Thoracic aorta (tissue), 2 donors: ENCODE measurements around the gene RUNX1. TPM values are rescaled to one million over a fixed set of nuclear protein-coding genes. Genes with fewer than 3 reads are reported as not detected.

Source experiments
- ATAC-seq: fragments of 150-250 bp; one replicate; pipeline ENCODE4 v1.8.0; 2017; ENCODE audit warnings: low read depth; ENCODE audit not compliant: insufficient number of reproducible peaks, low FRiP score
- DNase-seq: peaks from one replicate; pipeline ENCODE4 v3.0.0-alpha.2; 2020; ENCODE audit warnings: low spot score
- H3K27ac ChIP-seq, 2 donors: fragments of 200-600 bp; sonication (generic); 1 replicate in 1 of 2; 2 replicates in 1 of 2; pipeline ENCODE4 v1.5.1; 2016; ENCODE audit warnings: mild to moderate bottlenecking in 2 of 2, moderate library complexity in 2 of 2
- H3K27me3 ChIP-seq: fragments of 200-600 bp; sonication (generic); replicated peaks from 2 replicates; pipeline ENCODE4 v1.6.0; 2016; ENCODE audit warnings: mild to moderate bottlenecking; ENCODE audit not compliant: insufficient read depth
- H3K36me3 ChIP-seq: fragments of 200-600 bp; sonication (generic); one replicate; pipeline ENCODE4 v1.5.1; 2016
- H3K4me1 ChIP-seq, 2 donors: fragments of 200-600 bp; sonication (generic); 1 replicate in 1 of 2; 2 replicates in 1 of 2; pipeline versions ENCODE4 v1.5.1 to v1.6.0; 2016; ENCODE audit warnings: low read depth in 2 of 2, mild to moderate bottlenecking in 1 of 2; ENCODE audit not compliant: control insufficient read depth in 1 of 2
- H3K4me3 ChIP-seq: fragments of 200-600 bp; sonication (generic); 2 replicates; pipeline ENCODE4 v1.5.1; 2016; ENCODE audit warnings: mild to moderate bottlenecking
- H3K9me3 ChIP-seq: fragments of 200-600 bp; sonication (generic); 2 replicates; pipeline ENCODE4 v1.5.1; 2016
- CTCF ChIP-seq: fragments of 200-600 bp; sonication (generic); IDR thresholded peaks from one replicate; pipeline ENCODE4 v1.5.1; 2019; ENCODE audit warnings: antibody characterized with exemption
- total RNA-seq, 2 donors: library from RNA; depleted of rRNA; stranded (reverse); fragments of >200 nt; gene quantifications; one replicate each; pipeline versions ENCODE4 v1.1.0 to v1.2.3, GENCODE V29; 2016

RUNX1 gene
- total RNA-seq, 2 donors from 2014 or later = 47.4 to 64.7 TPM

GRCh38 chr21:34826836-34827235, 222.3 kb downstream of the RUNX1 start:
- no peak for TF ChIP-seq CTCF
- ATAC-seq (no peak), DNase-seq (no peak)
- no peaks in the 10 kb centered on the region for H3K4me1 ChIP-seq
- H3K4me3 ChIP-seq = no peak overlapping the region
- no peak overlapping the region for H3K27ac ChIP-seq
- H3K27me3 ChIP-seq = no peaks in the 10 kb centered on the region
- H3K36me3 ChIP-seq = no peaks in the 10 kb centered on the region
- H3K9me3 ChIP-seq = no peaks in the 10 kb centered on the region

- Histone ChIP-seq H3K36me3 (no peaks in the 10 kb centered on the region), H3K4me1 (no peaks in the 10 kb centered on the region), H3K27me3 (no peaks in the 10 kb centered on the region), H3K9me3 (no peaks in the 10 kb centered on the region), H3K4me3 (no peak overlapping the region), H3K27ac (no peak overlapping the region)
- DNase-seq = no peak
- ATAC-seq = no peak
- no peak for TF ChIP-seq CTCF
Measured at GRCh38 chr21:34825948-34826548, 223.1 kb downstream of the RUNX1 start.

DNA sequence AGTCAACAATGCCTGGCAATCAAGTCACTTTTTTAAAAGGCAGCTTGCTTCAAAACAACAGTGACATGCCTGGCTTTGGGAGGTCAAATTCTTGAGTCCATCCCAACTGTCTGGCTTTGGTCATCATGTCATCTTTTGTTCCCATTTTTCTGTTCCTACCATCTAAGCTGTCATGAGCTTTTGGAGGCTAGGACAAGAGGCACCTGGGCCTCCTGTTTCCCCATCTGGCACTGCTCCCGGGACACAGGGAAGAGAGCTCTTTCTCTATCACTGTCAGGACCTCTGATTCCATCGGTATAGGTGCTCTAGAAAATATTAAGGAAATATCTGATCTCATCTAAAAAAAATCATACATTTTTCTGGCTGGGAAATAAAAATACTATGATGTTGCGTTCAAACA, 224.0 kb downstream of the RUNX1 start:
- no peak overlapping the region for H3K4me3 ChIP-seq

DNA sequence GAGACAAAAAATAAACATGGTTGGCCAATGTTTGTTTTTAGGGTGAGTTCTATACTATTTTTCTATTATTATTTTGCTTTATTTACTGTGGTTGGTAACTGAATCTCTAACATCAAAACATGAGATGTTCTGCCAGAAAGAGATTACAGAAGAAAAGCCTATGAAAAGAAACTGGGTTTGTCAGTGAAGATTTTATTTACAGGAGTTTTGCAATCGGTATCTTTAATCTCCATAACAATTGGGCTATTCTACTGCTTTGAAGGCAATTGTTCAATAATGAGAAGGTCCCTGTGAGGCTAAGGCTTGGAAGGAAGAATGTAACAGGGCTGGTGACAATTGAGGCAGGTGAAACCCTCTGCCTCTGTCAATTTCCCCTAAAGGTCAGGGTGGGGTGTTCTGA, 224.8 kb downstream of the RUNX1 start:
- Histone ChIP-seq H3K4me3 (no peak overlapping the region), H3K4me1 (no peaks in the 10 kb centered on the region), H3K27ac (no peak overlapping the region), H3K27me3 (no peaks in the 10 kb centered on the region), H3K36me3 (no peaks in the 10 kb centered on the region), H3K9me3 (no peaks in the 10 kb centered on the region)
- DNase-seq = no peak
- TF ChIP-seq CTCF = no peak
- no peak for ATAC-seq

More for the DNA sequence above, 224.0 kb downstream of the RUNX1 start:
- no peak for TF ChIP-seq CTCF
- Histone ChIP-seq H3K4me1 (no peaks in the 10 kb centered on the region), H3K9me3 (no peaks in the 10 kb centered on the region), H3K27me3 (no peaks in the 10 kb centered on the region), H3K36me3 (no peaks in the 10 kb centered on the region), H3K27ac (no peak overlapping the region)
- DNase-seq (no peak), ATAC-seq (no peak)

DNA sequence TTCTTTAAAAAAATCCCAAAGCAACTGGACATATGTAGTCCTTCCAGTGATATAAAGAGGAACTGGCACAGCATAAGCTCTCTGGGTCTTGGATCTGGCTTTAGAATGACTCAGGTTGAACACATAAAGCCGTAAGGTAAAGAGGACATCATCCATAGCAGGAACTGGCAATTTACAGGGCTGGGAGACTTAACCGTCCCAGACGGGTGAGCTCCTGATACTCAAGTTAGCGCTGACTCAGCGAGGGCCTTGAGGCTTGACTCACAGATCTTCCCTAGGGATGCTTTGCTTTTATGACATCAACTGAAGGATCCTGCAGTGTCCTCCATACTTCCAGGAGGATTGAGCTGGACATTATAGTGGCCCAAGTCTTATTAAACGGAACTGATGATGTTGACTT, 226.2 kb downstream of the RUNX1 start:
- DNase-seq = no peak
- Histone ChIP-seq H3K4me3 (no peak overlapping the region), H3K9me3 (no peaks in the 10 kb centered on the region), H3K27me3 (no peaks in the 10 kb centered on the region), H3K4me1 (no peaks in the 10 kb centered on the region), H3K27ac (no peak overlapping the region), H3K36me3 (no peaks in the 10 kb centered on the region)
- no peak for ATAC-seq
- TF ChIP-seq CTCF = no peak
